NCI-H446 treated with DMSO at 0.1 percent for 48 hours (cell line): ENCODE data around the gene HES3.

Experiments used
- DNase-seq: peaks from one replicate; lab custom pipeline; 2025; lab: John Stamatoyannopoulos, UW

HES3 gene

DNA sequence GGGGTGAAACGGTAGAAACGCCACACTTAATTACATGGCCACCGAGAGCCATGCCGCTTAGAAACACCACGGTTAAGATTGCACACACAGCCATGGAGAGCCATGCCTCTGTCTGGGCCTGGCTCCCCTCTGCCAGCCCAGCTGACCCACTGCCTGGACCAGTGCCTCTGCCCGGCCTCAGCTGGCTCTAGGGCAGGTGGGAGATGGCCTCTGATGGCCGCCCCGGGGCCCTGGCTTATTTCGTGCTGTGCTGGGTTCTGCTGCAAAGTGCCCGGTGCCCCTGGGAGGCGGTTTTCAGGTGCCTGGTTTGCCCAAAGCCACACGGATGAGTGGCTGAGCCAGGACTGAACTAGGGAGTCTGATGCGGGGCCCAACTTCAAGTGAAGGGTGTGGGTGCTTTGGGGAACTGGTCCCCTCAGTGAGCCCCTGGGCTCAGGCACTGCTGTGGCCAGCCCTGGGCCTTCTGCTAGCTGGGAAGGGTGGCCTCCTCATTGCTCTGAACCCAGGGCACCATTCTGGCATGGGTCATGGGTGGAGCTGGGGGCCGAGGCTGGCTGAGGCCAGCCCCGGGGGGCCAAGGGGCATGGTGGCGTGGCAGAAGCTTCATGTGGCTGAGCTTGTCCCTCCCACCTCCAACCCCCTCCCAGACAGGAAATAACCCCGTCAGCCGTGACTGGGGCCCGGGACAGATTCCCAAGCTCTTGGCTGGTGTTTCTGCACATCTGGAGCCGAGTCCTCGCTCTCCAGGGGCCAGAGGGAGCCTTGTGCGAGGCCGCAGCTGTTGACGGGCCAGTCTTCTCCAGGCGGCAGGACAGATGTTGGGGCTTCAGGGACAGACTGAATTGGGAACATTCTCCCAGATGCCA is 18.8 kb downstream of the HES3 start:
- no peak for DNase-seq

DNA sequence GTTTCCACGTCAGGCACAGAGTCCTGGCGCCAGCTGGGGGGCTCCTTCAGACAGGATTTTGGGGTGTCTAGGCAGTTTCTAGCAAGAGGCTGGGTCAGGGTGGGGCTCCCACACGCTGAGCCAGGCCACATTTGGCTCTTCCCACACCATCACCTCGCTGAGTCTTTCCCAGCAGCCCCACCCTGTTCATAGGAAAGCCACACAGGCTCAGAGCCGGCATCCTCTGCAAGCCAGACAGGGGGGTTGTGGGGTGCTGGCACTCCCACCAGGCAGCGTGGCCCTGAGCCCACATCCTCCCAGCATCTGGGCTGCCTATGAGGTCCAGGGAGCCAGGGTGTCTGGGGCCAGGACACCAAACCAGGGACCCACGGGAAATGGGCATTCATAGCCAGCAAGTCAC is 19.7 kb downstream of the HES3 start:
- DNase-seq: no peak

DNA sequence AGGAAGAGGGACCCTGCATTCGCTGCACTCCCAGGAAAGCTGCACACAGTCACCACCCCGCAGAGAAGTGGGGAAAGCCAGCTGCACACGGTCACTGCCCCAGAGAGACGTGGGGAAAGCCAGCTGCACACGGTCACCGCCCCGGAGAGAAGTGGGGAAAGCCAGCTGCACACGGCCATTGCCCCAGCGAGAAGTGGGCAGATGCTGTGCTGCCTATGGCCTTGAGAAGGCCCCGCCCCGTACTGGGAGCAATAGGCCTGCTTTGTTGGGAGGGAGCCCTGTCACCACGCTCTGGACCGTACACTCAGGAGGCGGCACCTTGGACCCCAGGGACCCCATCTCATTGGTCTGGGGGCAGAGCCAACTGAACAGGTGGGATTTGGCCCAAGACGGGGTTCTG is 21.2 kb downstream of the HES3 start:
- DNase-seq: no peak

DNA sequence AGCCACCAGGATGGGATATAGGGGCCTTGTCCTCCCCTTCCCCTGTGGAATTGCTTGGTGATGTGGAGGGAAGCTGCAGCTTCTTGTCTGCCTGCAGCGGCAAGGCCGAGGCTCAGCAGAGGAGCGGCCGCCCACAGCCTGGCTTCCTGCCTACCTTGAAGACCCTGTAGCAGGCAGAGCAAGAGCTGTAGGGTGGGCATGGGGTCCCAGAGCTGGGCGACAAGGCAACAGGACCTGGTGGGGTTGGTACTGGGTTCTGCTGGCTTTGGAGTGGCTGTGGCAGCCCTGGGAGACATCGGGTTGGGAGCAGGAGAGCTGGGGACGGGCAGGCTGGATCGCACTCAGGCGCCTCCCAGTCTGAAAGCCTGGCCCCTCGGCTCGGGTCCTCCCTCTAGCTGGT is 22.7 kb downstream of the HES3 start:
- DNase-seq: no peak

DNA sequence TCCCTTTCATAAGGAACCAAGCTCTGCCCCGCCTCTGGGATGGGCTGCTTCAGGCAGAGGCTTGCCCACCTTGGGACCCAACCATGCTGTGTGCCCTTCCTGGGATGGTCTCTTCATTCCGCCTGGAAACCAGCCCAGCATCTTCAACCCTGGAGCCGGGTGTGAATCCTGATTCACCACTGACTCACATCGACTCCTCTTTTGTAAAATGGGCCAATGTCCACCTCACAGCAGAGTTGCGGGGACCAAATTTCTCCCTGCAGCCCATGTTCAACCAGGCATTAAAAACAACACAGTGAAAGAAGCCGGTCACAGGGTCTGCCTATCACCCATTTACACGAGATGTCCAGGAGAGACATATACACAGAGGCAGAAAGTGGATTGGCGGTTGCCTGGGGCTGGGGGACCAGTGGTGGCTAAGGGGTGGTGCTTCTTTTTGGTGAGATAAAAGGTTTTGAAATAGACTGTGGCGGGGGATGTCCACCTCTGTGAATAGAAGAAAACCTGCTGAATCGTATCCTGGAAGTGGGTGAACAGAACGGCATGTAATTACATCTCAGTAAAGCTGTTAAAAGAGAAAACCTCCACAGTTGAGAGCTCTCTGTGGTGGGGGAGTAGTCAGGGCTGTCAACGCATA is 23.8 kb downstream of the HES3 start:
- no peak for DNase-seq

DNA sequence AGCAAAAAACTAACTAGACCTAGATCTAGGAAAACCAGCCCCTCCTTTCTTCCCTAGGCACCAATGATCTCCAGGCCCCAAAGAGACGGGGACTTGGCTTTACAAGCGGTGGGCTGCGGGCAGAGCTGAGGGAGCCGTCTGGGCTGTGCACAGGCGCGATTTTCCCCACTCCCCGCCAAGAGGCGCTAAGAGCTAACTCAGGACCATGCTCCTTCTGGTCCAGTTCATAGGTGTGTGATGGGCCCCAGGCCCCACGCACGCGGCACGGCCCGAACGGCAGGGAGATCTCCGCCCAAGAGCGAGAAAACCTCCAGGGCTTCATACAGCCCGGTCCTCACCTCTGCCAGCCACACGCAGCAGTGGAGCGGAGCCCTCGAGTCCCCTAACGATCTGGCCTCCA is 24.4 kb downstream of the HES3 start:
- no peak for DNase-seq

DNA sequence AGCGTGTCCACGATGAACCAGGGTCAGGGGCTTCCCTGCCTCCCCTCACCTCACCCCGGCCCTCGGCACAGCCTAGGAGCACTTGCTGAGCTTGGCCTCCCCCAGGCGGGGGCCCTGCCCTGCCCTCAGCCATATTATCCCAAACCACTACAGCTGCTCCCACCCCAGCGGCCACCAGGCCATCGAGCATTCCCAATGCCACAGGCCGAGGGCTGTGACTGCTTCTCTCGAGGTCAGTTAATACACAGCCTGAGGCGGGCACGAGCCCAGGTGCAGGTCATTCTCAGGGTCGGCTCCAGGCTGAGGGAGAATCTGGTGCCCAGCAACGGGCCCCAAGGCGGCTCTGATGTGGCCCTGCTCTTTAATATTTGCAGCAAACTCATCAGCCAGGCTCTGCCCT is 25.3 kb downstream of the HES3 start:
- no peak for DNase-seq

DNA sequence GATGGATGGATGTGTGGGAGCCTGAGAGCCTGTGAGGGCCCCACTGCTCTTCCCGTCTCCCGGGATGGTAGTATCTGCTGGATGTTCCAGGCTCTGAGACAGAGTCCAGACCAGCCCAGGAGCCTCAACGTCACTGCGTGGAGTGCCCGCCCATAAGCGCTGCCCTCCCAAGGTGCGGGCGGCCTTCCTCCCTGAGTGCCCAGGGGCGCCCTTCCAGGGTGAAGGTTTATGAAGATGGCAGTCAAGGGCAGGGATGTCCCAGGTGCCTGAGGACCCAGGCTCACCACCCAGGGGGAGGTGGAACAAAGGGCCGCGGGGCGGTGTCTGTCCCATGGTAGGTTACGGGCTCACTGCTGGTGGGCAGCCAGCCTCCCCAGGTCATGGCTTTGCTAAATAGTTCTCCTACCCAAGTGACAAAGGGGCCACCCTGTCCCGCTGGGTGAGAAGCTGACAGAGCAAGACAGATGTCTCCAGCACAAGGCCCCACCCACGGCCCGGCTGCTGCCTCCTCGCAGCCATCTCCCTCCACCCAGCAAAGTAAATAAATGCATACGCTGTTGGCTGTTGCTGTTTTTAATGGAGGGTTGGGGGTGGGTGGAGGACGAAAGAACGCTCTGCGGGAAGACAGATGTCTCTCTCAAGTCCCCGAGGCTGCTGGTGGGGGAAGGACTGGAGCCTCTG is 25.9 kb downstream of the HES3 start:
- peak; percentile 34 for DNase-seq

DNA sequence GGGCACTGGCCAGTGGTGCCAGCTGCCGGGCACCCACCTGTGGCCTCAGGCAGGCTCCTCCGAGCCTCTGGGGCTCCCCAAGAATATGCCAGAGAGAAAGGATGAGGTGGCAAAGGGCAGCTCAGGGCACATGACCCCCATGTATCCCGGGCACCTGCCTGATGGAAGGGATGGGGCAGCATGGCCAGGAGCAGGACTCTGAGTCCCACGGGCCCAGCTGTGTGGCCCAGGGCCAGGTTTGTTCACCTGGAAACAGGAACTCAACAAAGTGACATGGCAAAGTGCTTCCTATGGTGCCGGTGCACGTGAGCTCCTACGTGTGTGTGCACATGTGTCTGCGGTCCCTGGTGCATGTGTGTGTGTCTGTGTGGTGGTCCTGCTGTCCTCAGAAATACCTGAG is 26.4 kb downstream of the HES3 start:
- DNase-seq: no peak

DNA sequence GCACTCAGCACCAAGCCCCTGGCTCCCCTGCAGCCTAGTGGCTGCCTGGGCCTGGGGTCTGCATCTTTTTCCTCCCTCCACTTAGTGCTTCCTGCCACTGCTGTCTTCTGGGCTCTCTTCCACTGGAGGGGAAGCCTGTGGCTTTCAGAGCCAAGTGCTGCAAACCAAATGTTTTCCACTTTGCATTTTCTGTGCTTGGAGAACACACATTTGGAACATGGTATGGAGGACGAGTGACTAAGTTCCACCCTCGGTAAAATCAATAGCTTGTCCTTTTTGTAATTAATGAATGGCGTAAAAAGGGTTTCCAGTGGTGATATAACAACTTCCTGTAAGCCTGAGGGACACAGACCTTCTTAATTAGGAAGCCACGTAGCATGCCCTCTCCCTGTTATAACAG is 27.0 kb downstream of the HES3 start:
- no peak for DNase-seq

DNA sequence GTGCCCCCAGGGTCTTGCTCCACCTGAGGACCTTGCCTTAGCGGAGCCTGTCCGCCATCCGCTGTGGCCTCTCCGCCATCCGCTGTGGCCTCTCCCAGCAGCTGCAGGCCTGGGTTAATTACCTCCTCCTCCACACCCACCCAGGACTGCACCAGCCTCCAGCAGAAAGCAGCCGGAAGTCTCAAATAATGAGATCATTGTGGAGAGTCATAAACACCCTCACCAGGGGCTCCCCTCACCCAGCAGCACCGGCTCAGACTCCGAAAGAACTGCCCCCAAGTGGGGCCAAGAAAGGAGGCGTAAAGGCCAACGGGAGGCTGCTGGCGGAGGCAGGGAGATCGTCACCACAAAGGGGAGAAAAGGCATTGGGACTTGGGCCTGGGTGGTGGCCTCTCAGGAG is 27.6 kb downstream of the HES3 start:
- DNase-seq: no peak

DNA sequence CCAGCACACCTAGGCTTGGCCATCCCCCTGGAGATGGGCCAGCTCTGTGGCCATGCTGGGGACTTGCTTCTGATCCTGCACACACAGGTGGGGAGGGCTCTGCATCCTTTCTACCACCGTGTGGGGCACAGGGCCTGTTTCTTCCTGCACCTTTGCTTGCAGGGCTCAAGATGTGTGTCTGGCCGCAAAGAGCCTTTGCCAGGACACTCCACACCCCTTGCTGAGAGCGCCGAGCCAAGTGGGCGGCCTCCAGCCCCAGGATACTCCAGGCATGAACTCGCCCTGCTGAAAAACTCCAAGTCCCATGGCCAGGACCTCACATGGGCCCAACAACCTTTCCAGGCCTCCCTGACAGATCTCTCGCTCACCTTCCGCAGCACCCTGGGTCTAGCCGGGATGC is 28.5 kb downstream of the HES3 start:
- DNase-seq: no peak

DNA sequence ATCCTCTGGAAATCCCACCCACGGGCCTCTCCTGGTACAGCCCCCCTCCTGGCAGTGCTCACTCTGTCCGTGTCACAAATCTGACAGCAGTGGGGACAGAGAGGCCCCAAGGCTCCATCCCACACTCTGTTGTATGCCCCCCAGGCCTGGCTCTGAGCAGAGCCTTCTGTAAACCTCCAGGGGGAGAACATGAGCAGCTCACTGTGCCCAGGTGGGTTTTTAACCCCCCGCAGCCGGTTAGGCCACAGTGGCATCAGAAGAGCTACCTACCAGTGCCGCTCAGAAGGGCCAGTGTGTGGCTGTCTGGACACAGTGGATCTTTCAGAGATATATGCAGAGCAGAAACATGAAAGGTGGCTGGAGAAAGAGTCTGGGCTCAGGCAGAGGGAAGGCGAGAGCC is 28.9 kb downstream of the HES3 start:
- DNase-seq: no peak

DNA sequence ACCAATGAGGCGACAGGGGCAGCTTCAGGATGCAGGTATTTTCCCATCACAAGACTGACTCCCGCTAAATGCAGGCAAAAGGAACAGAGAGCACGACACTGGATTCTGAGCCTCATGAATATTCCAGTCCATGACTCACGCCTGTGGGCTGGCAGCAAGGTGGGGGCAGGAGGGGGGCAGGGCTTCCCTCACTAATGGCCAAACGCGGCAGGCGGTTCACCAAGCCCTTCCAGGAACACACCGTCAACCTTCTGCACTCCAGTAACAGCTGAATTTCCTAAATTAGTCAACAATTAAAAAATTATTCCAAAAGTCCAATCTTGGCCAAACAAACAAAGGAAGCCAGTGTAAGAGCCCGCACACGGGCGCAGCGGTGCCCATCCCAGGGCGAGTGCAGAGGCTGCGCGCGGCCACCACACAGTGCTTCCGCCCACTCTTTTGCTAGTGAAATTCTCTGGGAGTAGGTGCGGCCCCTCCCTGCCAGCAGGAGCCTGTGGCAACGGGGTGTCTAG is 29.5 kb downstream of the HES3 start:
- no peak for DNase-seq

DNA sequence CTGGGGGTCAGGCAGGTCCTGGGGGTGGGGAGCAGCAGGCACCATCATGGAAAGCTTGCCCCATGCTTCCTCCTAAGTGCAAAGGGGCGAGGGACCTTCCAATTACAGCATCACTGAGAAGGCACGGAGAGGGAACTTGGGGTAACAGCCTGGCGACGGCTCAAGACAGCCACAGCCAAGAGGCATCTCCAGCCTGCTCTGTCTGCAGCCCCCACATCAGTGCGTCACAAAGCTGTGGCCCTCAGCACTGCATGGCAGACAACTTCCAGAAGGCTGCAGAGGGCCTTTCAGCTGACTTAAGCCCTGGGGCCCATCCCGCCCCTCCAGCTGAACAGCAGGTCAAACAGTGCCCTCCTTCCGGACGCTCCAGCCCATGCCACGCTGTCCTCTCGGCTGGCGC is 30.1 kb downstream of the HES3 start:
- DNase-seq: no peak

DNA sequence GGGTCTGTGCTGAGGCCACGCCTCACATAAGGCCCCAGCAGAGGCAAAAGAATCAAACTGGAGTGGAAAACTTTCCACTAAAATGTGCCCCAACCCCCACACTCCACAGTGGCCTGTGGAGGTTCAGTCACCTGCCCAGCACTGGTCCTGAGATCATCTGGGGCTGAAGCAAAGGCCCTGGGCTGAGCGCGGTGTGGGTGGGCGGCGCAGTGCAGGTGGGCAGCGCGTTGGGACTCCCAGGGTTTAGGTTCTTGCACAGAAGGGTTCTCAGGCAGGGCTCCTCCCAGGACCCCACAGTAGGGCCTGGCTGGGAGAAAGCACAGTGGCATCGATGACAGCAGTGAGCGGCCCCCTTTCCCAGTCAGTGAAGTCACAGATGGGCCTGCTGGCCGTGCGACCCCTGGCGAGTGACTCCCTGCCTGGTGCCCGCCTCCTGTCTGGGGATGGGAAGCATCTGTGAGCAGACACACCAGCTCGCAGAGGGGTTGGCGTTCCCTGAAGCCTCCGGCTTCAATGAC is 30.7 kb downstream of the HES3 start:
- DNase-seq: no peak

DNA sequence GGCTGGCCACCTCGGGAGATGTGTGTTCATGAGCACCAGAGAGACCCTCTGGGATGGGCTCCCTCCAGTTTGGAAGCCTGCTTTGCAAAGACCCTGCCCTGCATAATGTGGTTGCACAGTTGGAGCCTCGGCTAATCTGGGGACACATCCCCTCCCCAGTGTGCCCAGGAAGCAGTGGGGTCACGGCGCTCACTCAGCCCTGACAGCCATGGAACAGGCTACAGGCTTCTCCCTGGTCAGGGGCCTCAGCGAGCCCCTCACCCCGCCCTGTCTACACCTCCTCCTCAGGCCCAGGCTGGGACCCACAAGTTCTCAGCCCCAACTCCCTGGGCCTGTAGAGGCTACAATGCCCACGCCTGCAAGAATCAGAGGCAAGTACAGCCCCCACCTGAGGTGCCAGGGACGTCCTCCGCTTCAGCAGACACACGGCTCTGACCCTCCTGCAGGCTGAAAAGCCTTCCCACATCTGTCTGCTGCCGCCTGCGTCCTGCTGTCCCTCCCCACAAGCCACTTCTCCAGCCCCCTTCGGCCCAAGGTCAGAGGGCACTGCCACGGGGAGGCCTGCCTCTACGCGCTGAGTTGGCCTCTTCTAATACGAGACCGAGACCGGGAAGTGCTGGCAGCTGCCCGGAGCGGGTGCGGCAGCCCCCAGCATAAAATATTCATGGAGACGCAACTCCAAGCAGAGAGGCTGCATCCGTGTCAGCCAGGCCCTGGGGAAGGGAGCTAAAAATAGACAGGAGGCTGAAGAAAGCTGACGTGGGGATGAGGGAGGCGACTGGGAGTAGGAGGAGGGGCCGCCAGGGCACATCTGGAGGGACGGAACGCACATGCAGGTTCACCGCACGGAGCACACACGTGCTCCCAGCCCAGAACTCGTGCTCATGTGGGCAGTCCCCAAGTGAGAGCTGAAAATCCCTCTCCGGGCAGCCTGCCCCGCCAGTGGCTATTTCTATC is 32.1 kb downstream of the HES3 start:
- DNase-seq: no peak

DNA sequence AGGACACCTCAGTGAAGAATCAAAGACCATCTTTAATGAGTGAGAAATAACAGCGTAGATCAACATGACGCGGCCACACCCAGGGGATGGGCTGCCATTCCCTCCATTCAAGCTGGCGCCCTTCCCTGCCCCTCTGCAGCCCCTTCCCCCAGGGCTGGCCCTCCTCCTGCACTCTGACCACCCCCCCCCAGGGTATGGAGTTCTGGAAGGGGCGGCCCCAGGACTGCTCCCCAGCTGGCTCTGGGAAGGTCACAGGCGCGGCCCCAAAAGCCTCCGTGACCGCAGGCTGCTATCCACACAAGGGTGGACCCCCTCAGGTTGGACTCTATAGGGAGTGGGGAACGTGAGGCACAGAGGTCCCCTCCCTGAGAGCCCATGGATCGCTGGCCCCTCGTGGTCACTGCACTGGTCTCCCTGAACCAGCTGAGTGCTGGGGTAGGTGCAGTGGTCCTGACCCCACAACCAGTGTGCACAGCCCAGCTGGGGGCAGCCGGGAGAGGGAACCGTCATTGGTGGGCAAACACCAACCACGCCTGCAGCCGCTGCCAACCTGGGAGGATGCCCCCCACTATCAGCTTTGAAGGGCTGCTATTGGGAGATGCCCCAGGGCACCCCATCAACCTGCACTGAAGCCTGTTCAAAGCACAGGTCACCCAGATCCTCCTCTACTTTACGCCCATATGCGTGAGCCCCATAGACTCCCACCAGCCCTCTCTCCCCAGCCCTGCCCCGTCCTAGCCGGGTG is 33.0 kb downstream of the HES3 start:
- DNase-seq: no peak

DNA sequence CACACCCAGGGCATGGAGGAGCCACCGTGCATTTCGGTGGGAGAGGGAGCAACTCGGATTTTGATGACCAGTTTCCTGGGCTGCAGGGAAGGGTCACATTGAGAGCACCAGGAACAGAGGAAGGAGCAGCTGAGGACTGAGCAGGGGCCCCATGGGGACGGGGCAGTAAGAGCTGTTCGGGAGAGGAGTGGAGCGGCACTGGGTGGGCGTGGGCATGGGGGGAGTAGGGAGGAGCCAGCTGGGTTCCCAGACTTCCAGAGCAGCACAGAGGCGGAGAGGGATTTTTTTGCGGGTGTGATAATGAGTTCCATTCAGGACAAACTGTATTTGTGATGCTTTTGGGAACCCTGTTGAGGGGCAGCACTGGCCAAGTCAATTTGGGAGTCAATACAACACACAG is 34.3 kb downstream of the HES3 start:
- no peak for DNase-seq

DNA sequence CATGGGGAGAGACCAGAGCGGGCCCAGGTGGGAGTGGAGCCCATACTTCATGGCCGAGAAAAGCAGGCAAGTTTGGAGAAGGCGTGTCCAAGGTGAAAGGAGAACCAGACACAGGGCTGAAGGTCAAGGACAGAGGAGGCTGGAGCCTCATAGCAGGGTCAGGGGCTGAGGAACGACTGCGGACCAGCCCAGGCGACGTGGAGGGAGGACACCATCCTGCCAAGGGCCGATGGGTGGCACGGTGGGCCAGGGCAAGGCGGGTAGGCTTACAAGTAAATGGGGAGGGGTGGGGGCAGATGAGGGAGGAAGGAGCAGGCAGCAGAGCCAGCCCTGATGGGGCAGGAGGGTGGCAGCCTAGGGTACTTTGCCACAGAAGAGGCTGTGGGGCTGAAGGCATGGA is 35.1 kb downstream of the HES3 start:
- DNase-seq: no peak
